Upper lobe of right lung (tissue), 1 donor: ENCODE measurements around the gene CISD3. TPM values are rescaled to one million over a fixed set of nuclear protein-coding genes. Genes with fewer than 3 reads are reported as not detected.
A peak's percentile ranks its signal among the peaks of the same experiment; 100 is the strongest.

Source experiments
- ATAC-seq: fragments of 200-7000 bp; cut with Tn5 transposase; one replicate; pipeline ENCODE4 v1.9.1; 2020; ENCODE audit warnings: mild to moderate bottlenecking, moderate library complexity
- DNase-seq: peaks from one replicate; pipeline ENCODE4 v3.0.0-alpha.2; 2020
- H3K27ac ChIP-seq: fragments of 200-600 bp; one replicate; pipeline ENCODE4 v1.8.0; 2022
- H3K27me3 ChIP-seq: fragments of 200-600 bp; one replicate; pipeline ENCODE4 v1.8.0; 2022; ENCODE audit warnings: mild to moderate bottlenecking
- H3K36me3 ChIP-seq: fragments of 200-600 bp; one replicate; pipeline ENCODE4 v1.8.0; 2022
- H3K4me1 ChIP-seq: fragments of 200-600 bp; one replicate; pipeline ENCODE4 v1.8.0; 2022
- H3K4me3 ChIP-seq: fragments of 200-600 bp; one replicate; pipeline ENCODE4 v1.8.0; 2022; ENCODE audit warnings: mild to moderate bottlenecking
- H3K9me3 ChIP-seq: fragments of 200-600 bp; one replicate; pipeline ENCODE4 v1.8.0; 2022
- CTCF ChIP-seq: fragments of 200-600 bp; IDR thresholded peaks from one replicate; pipeline ENCODE4 v1.8.0; 2022; ENCODE audit warnings: antibody characterized with exemption
- intact Hi-C: fragments of 100-400 bp; cut with DNase I; formaldehyde crosslinking; loops from one replicate; pipeline ENCODE4 v1.11.0; 2022
- total RNA-seq: library from RNA; stranded (reverse); fragmentation: NEBNext Ultra II Directional; extraction: Animal tissue kit (Norgen Biotek cat#: 25700); gene quantifications from one replicate; pipeline ENCODE4 v1.2.1, GENCODE V29; 2021
- donor health status: DM: no; HTN: yes; CAD: no; lungs with severe emphysema.

The CISD3 gene
- total RNA-seq, 1 donor from 2014 or later: 29.7 TPM

GRCh38 chr17:38746004-38746848 is 16.1 kb downstream of the CISD3 start:
- intact Hi-C loops: no loop called here
- peaks cover 59% of the 10 kb centered on the region for H3K4me1 ChIP-seq
- H3K27ac ChIP-seq: no peak overlapping the region
- ATAC-seq (no peak), DNase-seq (no peak)
- peak overlapping the region; percentile 96 for H3K4me3 ChIP-seq
- H3K36me3 ChIP-seq: no peaks in the 10 kb centered on the region
- TF ChIP-seq CTCF: no peak
- no peaks in the 10 kb centered on the region for H3K9me3 ChIP-seq
- H3K27me3 ChIP-seq: no peaks in the 10 kb centered on the region

- H3K9me3 ChIP-seq: no peaks in the 10 kb centered on the region
- no peak for ATAC-seq
- H3K4me1 ChIP-seq: peaks cover 56% of the 10 kb centered on the region
- H3K36me3 ChIP-seq: no peaks in the 10 kb centered on the region
- TF ChIP-seq CTCF: no peak
- no peak for DNase-seq
- peak overlapping the region; percentile 78 for H3K27ac ChIP-seq
- intact Hi-C loops: no loop called here
- H3K4me3 ChIP-seq: peak overlapping the region; percentile 96
- H3K27me3 ChIP-seq: no peaks in the 10 kb centered on the region
These were observed 16.8 kb downstream of the CISD3 start for GRCh38 chr17:38746849-38747462.

- Histone ChIP-seq H3K9me3 (no peaks in the 10 kb centered on the region), H3K4me3 (peak overlapping the region; percentile 96), H3K27me3 (no peaks in the 10 kb centered on the region), H3K27ac (peak overlapping the region; percentile 78), H3K36me3 (no peaks in the 10 kb centered on the region), H3K4me1 (peaks cover 50% of the 10 kb centered on the region)
- TF ChIP-seq CTCF: no peak
- DNase-seq (peak; percentile 82), ATAC-seq (no peak)
- intact Hi-C loops: no loop called here
These were observed 17.5 kb downstream of the CISD3 start for GRCh38 chr17:38747463-38748148.

GRCh38 chr17:38748149-38748891 is 18.2 kb downstream of the CISD3 start, which contains the start of gene PCGF2:
Gene PCGF2, minus strand, starts transcription at chr17:38748336. Its CDS starts 7,934 bp downstream, at chr17:38740402.
- H3K4me3 ChIP-seq: peak within 1 kb of the TSS; percentile 96
- DNase-seq: peak; percentile 94
- intact Hi-C loops: no loop called here
- no peak for TF ChIP-seq CTCF
- ATAC-seq: peak; percentile 43
- H3K36me3 ChIP-seq: no peaks in the 10 kb centered on the region
- H3K9me3 ChIP-seq: no peaks in the 10 kb centered on the region
- no peaks in the 10 kb centered on the region for H3K27me3 ChIP-seq
- H3K27ac ChIP-seq: peak within 1 kb of the TSS; percentile 93
- H3K4me1 ChIP-seq: peaks cover 45% of the 10 kb centered on the region

GRCh38 chr17:38748892-38749222 is 18.7 kb downstream of the CISD3 start:
- H3K4me3 ChIP-seq: peak overlapping the region; percentile 96
- H3K27ac ChIP-seq: peak overlapping the region; percentile 93
- ATAC-seq: no peak
- H3K9me3 ChIP-seq: no peaks in the 10 kb centered on the region
- no peak for TF ChIP-seq CTCF
- H3K27me3 ChIP-seq: no peaks in the 10 kb centered on the region
- DNase-seq: no peak
- peaks cover 46% of the 10 kb centered on the region for H3K4me1 ChIP-seq
- intact Hi-C loops: no loop called here
- H3K36me3 ChIP-seq: no peaks in the 10 kb centered on the region
